Adrenal gland (tissue), 12 donors: ENCODE data around the gene RABGAP1L. TPM values are rescaled to one million over a fixed set of nuclear protein-coding genes. Genes with fewer than 3 reads are reported as not detected.

Source experiments
- DNase-seq, 7 donors: peaks; one replicate each; pipeline ENCODE4 v3.0.0-alpha.2; 2019 to 2020
- H3K27ac ChIP-seq, 5 donors: fragments of 200-600 bp; sonication (generic) in 4 of 5; 1 replicate in 3 of 5; 2 replicates in 2 of 5; pipeline versions ENCODE4 v1.5.1 to v1.8.0; 2016 to 2020; ENCODE audit warnings: mild to moderate bottlenecking in 1 of 5
- H3K27me3 ChIP-seq: fragments of 200-600 bp; 2 replicates; pipeline ENCODE4 v1.8.0; 2021
- H3K36me3 ChIP-seq, 2 donors: fragments of 200-600 bp; replicated peaks in 1 of 2; 1 replicate in 1 of 2; 2 replicates in 1 of 2; pipeline versions ENCODE4 v1.5.1 to v1.8.0; 2018 to 2022
- H3K4me1 ChIP-seq, 2 donors: fragments of 200-600 bp; replicated peaks in 1 of 2; 1 replicate in 1 of 2; 2 replicates in 1 of 2; pipeline versions ENCODE4 v1.5.1 to v1.8.0; 2018 to 2021
- H3K4me3 ChIP-seq, 4 donors: fragments of 200-600 bp; sonication (generic) in 3 of 4; one replicate each; pipeline ENCODE4 v1.5.1; 2016 to 2018
- H3K9me3 ChIP-seq, 3 donors: fragments of 200-600 bp; sonication (generic) in 1 of 3; replicated peaks in 1 of 3; 1 replicate in 2 of 3; 2 replicates in 1 of 3; pipeline versions ENCODE4 v1.5.1 to v1.8.0; 2016 to 2021
- POLR2A ChIP-seq, 2 donors: fragments of 450-650 bp; IDR thresholded peaks; one replicate each; pipeline ENCODE4 v1.6.1; 2017; ENCODE audit warnings: antibody characterized with exemption in 2 of 2, mild to moderate bottlenecking in 2 of 2, moderate library complexity in 1 of 2
- WGBS, 4 donors: extraction: QIAGEN DNeasy Blood & Tissue Kit in 2 of 4; methylation state at CpG; one replicate each; pipeline versions ENCODE4 v1.1.5 to v1.1.7; 2013 to 2017; 5-methylcytosine and 5-hydroxymethylcytosine counted together
- intact Hi-C, 2 donors: fragments of 100-400 bp; cut with DNase I; formaldehyde crosslinking; loops; one replicate each; pipeline versions ENCODE4 v1.14.1 to v1.15.0; 2022 to 2023
- polyA plus RNA-seq, 3 donors: library from polyadenylated mRNA; stranded (reverse); fragments of 200-250 nt in 2 of 3; fragments of 350-450 nt in 1 of 3; fragmentation: Illumina TruSeq in 1 of 3; extraction: RNeasy Lipid Tissue Mini Kit (QIAGEN cat#74804) in 1 of 3; gene quantifications; one replicate each; pipeline ENCODE4 v1.2.3, GENCODE V29; 2013 to 2014
- total RNA-seq, 9 donors: library from RNA; depleted of rRNA in 4 of 9; stranded (reverse); fragments of >200 nt in 4 of 9; fragments of 120-200 nt in 1 of 9; fragmentation: NEBNext Ultra II Directional in 1 of 9; extraction: Animal tissue kit (Norgen Biotek cat#: 25700) in 1 of 9; gene quantifications; one replicate each; pipeline versions ENCODE4 v1.1.0 to v1.2.4, GENCODE V29; 2013 to 2023
- TF ChIP-seq, protein P1 (sequence below), 6 experiments: fragments of 450-650 bp in 4 of 6; fragments of 200-600 bp in 2 of 6; sonication (generic) in 1 of 6; IDR thresholded peaks; 1 replicate in 5 of 6; 2 replicates in 1 of 6; pipeline versions ENCODE4 v1.5.1 to v1.8.0; 2016 to 2021; ENCODE audit warnings: antibody characterized with exemption in 6 of 6, mild to moderate bottlenecking in 2 of 6, moderate library complexity in 1 of 6
- donor health status: healthy with polysubstance abuse.
- donor health status: Bipolar disorder and iron deficiency.
- donor health status: DM: yes; HTN: yes; CAD: no.
- donor health status: DM: no; HTN: no; CAD: no.
- donor health status: DM: no; HTN: no; CAD: no.
- donor health status: DM: yes; HTN: yes; CAD: no.

The RABGAP1L gene
- total and polyA plus RNA-seq, 12 donors = 10.4 to 29.9 (median 19.7) TPM

DNA sequence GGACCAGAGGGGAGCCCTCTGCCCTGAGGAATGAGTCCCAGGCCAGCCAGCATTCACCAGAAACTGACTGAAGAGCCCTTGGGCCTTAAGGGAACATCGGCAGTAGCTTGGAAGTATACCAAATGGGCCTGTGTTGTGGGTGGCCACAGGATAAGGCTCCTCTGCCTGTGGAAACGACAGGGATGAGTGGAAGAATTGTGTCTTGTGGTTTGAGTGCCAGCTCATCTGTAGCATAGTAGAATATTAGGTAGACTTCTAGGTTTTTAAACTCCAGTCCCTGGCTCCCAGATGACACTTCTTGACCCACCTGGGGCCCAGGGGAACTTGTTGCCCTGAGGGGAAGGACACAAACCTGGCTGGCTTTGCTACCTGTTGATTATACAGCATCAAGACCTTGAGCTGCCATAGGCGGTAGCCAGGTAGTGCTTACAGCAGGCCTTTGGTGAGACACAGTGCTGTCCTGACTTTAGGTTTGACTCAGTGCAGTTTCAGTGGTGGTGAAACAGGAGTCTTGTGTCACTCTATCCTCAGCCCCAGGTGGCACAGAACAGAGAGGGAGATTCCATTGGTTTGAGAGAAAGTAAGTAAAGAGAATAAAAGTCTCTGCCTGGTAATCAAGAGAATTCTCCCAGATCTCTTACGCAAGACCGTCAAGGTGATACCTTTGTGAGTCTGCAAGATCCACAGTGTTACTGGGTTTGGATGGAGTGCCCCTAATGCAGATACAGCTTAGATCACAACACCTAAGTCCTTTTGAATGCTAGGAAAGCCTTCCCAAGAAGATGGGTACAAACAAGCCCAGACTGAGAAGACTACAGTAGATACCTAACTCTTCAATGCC lies 50.2 kb downstream of the RABGAP1L start:
- Histone ChIP-seq H3K36me3 (no peaks in the 10 kb centered on the region), H3K4me3 (no peak overlapping the region), H3K9me3 (no peaks in the 10 kb centered on the region), H3K27me3 (no peaks in the 10 kb centered on the region), H3K4me1 (no peaks in the 10 kb centered on the region), H3K27ac (no peak overlapping the region)
- no peak for TF ChIP-seq POLR2A (IDR thresholded peaks at IDR 0.05)
- TF ChIP-seq, protein P1, sequence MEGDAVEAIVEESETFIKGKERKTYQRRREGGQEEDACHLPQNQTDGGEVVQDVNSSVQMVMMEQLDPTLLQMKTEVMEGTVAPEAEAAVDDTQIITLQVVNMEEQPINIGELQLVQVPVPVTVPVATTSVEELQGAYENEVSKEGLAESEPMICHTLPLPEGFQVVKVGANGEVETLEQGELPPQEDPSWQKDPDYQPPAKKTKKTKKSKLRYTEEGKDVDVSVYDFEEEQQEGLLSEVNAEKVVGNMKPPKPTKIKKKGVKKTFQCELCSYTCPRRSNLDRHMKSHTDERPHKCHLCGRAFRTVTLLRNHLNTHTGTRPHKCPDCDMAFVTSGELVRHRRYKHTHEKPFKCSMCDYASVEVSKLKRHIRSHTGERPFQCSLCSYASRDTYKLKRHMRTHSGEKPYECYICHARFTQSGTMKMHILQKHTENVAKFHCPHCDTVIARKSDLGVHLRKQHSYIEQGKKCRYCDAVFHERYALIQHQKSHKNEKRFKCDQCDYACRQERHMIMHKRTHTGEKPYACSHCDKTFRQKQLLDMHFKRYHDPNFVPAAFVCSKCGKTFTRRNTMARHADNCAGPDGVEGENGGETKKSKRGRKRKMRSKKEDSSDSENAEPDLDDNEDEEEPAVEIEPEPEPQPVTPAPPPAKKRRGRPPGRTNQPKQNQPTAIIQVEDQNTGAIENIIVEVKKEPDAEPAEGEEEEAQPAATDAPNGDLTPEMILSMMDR (IDR thresholded peaks at IDR 0.05) = no peak
- WGBS, 4 donors = 92 to 96% (median 95%) methylated on average over 5 of the region's 5 CpGs
- no peak for DNase-seq
- intact Hi-C loops = loop anchor here in 1 of 2 donors (10.0 kb wide), 1 partner anchor 785 kb away; no protein-coding TSS in a partner anchor

DNA sequence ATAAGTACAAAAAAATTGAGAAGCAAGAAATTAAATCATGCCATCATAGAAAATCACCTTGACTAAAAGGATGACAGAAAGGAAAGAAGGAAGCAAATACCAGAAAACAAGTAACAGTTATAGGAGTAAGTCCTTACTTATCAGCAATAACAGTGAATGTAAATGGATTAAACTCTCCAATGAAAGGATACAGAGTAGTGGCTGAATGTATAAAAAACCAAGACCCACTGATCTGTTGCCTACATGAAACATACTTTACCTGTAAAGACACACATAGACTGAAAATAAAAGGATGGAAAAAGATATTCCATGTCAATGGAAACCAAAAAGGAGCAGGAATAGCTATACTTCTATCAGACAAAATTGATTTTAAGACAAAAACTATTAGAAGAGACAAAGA lies 52.2 kb downstream of the RABGAP1L start:
- Histone ChIP-seq H3K4me3 (no peak overlapping the region), H3K27ac (no peak overlapping the region), H3K9me3 (no peaks in the 10 kb centered on the region), H3K36me3 (no peaks in the 10 kb centered on the region), H3K4me1 (no peaks in the 10 kb centered on the region), H3K27me3 (no peaks in the 10 kb centered on the region)
- intact Hi-C loops = loop anchor here in 1 of 2 donors (10.0 kb wide), 1 partner anchor 787 kb away; no protein-coding TSS in a partner anchor
- TF ChIP-seq POLR2A (IDR thresholded peaks at IDR 0.05) = no peak
- TF ChIP-seq, protein P1 (IDR thresholded peaks at IDR 0.05) = no peak
- DNase-seq = no peak

DNA sequence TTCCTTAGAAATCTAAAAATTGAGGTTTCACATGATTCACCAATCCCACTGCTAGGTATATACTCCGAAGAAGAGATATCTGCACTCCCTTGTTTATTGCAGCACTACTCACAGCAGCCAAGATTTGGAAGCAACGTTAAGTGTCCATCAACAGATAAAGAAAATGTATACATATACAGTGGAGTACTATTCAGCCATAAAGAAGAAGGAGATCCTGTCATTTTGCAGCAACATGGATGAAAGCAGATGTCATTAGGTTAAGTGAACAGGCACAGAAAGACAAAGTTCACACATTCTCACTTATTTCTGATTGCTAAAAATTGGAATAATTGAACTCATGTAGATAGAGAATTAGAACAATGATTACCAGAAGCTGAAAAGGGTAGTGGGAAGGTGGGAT lies 56.4 kb downstream of the RABGAP1L start:
- H3K9me3 ChIP-seq = no peaks in the 10 kb centered on the region
- WGBS, 4 donors = 89 to 100% (median 94%) methylated on average over 2 of the region's 2 CpGs
- H3K27me3 ChIP-seq = no peaks in the 10 kb centered on the region
- no peaks in the 10 kb centered on the region for H3K4me1 ChIP-seq
- DNase-seq = no peak
- no peak for TF ChIP-seq POLR2A (IDR thresholded peaks at IDR 0.05)
- TF ChIP-seq, protein P1 (IDR thresholded peaks at IDR 0.05) = no peak
- H3K36me3 ChIP-seq = no peaks in the 10 kb centered on the region
- no peak overlapping the region for H3K27ac ChIP-seq
- no peak overlapping the region for H3K4me3 ChIP-seq
- intact Hi-C loops = loop anchor here in 1 of 2 donors (10.0 kb wide), 1 partner anchor 791 kb away; no protein-coding TSS in a partner anchor

DNA sequence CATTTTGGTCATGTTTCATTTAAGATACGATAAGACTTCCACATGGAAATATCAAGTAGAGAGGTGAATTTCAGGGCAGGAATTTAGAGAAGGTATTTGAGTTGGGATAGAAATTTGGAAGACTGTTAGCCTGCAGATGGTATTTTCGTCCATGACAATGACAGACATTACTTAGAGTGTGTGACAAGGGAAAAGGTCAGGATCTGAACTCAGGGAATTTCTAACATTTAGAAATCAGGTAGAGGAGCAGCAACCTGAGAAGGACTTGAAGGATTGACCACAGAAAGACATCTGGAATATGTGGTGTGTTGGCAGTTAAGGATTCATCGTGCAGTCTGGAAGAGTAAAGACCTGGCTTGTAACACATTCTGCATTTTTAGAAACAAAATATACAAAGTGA lies 57.9 kb downstream of the RABGAP1L start:
- H3K27ac ChIP-seq = no peak overlapping the region
- WGBS, 4 donors = 30 to 40% (median 38%) methylated on average over 3 of the region's 3 CpGs
- H3K4me1 ChIP-seq = no peaks in the 10 kb centered on the region
- intact Hi-C loops = loop anchor here in 1 of 2 donors (10.0 kb wide), 1 partner anchor 792 kb away; no protein-coding TSS in a partner anchor
- H3K9me3 ChIP-seq = no peaks in the 10 kb centered on the region
- TF ChIP-seq POLR2A (IDR thresholded peaks at IDR 0.05) = no peak
- TF ChIP-seq, protein P1 (IDR thresholded peaks at IDR 0.05) = no peak
- H3K27me3 ChIP-seq = no peaks in the 10 kb centered on the region
- no peaks in the 10 kb centered on the region for H3K36me3 ChIP-seq
- DNase-seq = no peak
- no peak overlapping the region for H3K4me3 ChIP-seq
